Neural cell (in vitro differentiated cells): Measurements from ENCODE around the gene KMT2D. TPM values are rescaled to one million over a fixed set of nuclear protein-coding genes. Genes with fewer than 3 reads are reported as not detected.

ENCODE experiments used
- H2AFZ ChIP-seq: fragments of 200-600, 300-800 bp; sonication (generic), shearing (Covaris generic); 2 replicates; pipeline ENCODE4 v1.6.0; 2014; ENCODE audit warnings: low read depth, mild to moderate bottlenecking, antibody characterized with exemption, low read length, moderate library complexity
- H3F3A ChIP-seq: fragments of 200-600 bp; shearing (Covaris generic); 2 replicates; pipeline ENCODE4 v1.6.1; 2016; ENCODE audit warnings: mild to moderate bottlenecking, moderate library complexity, mixed read lengths, antibody characterized with exemption, low read length; ENCODE audit not compliant: insufficient read depth, poor library complexity, severe bottlenecking
- H3K27ac ChIP-seq: fragments of 200-600, 300-800 bp; sonication (generic), shearing (Covaris generic); 2 replicates; pipeline ENCODE4 v1.5.1; 2014; ENCODE audit warnings: mild to moderate bottlenecking, low read length, moderate library complexity
- H3K27me3 ChIP-seq: fragments of 300-800, 200-600 bp; sonication (generic), shearing (Covaris generic); 2 replicates; pipeline ENCODE4 v1.6.0; 2014; ENCODE audit warnings: mild to moderate bottlenecking, low read depth, low read length, moderate library complexity; ENCODE audit not compliant: insufficient read depth
- H3K36me3 ChIP-seq: fragments of 300-800, 200-600 bp; sonication (generic), shearing (Covaris generic); 2 replicates; pipeline ENCODE4 v1.5.1; 2014; ENCODE audit warnings: mild to moderate bottlenecking, antibody characterized with exemption, low read length, moderate library complexity; ENCODE audit not compliant: insufficient read depth
- H3K4me2 ChIP-seq: fragments of 300-800, 200-600 bp; sonication (generic), shearing (Covaris generic); 2 replicates; pipeline ENCODE4 v1.6.0; 2014; ENCODE audit warnings: mild to moderate bottlenecking, low read length
- H3K4me3 ChIP-seq: fragments of 300-800, 200-600 bp; sonication (generic), shearing (Covaris generic); 2 replicates; pipeline ENCODE4 v1.5.1; 2014; ENCODE audit warnings: mild to moderate bottlenecking, low read length, moderate library complexity
- H3K79me2 ChIP-seq: fragments of 200-600 bp; shearing (Covaris generic); replicated peaks from 2 replicates; pipeline ENCODE4 v1.6.0; 2014; ENCODE audit warnings: mild to moderate bottlenecking, low read length, moderate library complexity; ENCODE audit not compliant: insufficient read depth
- H3K9ac ChIP-seq: fragments of 300-800, 200-600 bp; sonication (generic), shearing (Covaris generic); 2 replicates; pipeline ENCODE4 v1.6.1; 2016; ENCODE audit warnings: mild to moderate bottlenecking, low read length, mixed read lengths
- H3K9me2 ChIP-seq: fragments of 200-600 bp; shearing (Covaris generic); 2 replicates; pipeline ENCODE4 v1.6.1; 2016; ENCODE audit warnings: mild to moderate bottlenecking, low read length, mixed read lengths; ENCODE audit not compliant: insufficient read depth
- H3K9me3 ChIP-seq: fragments of 200-600, 300-800 bp; sonication (generic), shearing (Covaris generic); 2 replicates; pipeline ENCODE4 v1.6.1; 2016; ENCODE audit warnings: mild to moderate bottlenecking, mixed run types, low read length, moderate library complexity, mixed read lengths
- H4K20me1 ChIP-seq: fragments of 200-600 bp; shearing (Covaris generic); 2 replicates; pipeline ENCODE4 v1.6.1; 2016; ENCODE audit warnings: mild to moderate bottlenecking, mixed run types; ENCODE audit not compliant: insufficient read depth
- EP300 ChIP-seq: fragments of 450-650 bp; conservative IDR thresholded peaks from 2 replicates; pipeline ENCODE4 v1.6.1; 2014; ENCODE audit warnings: antibody characterized with exemption, mild to moderate bottlenecking, moderate library complexity; ENCODE audit not compliant: poor library complexity, severe bottlenecking
- EZH2 ChIP-seq: fragments of 200-600, 300-800 bp; shearing (Covaris generic), sonication (generic); IDR thresholded peaks from 2 replicates; pipeline ENCODE4 v1.6.1; 2014; ENCODE audit warnings: antibody characterized with exemption, low read length, borderline replicate concordance, mild to moderate bottlenecking; ENCODE audit not compliant: insufficient read depth, poor library complexity, severe bottlenecking
- MXI1 ChIP-seq: fragments of 450-650 bp; conservative IDR thresholded peaks from 2 replicates; pipeline ENCODE4 v1.6.1; 2014; ENCODE audit warnings: antibody characterized with exemption, mild to moderate bottlenecking; ENCODE audit not compliant: poor library complexity, severe bottlenecking
- POLR2AphosphoS5 ChIP-seq: IDR thresholded peaks from 2 replicates; pipeline ENCODE4 v1.6.1; 2012
- SMC3 ChIP-seq: fragments of 450-650 bp; conservative IDR thresholded peaks from 2 replicates; pipeline ENCODE4 v1.6.1; 2014; ENCODE audit warnings: antibody characterized with exemption, mild to moderate bottlenecking, moderate library complexity; ENCODE audit not compliant: poor library complexity
- polyA plus RNA-seq: library from polyadenylated mRNA; depleted of rRNA; stranded (reverse); fragments of >200 nt; gene quantifications from 2 replicates; pipeline ENCODE4 v1.2.3, GENCODE V29; 2014
- TF ChIP-seq, protein P1 (sequence below): fragments of 450-650 bp; IDR thresholded peaks from 2 replicates; pipeline ENCODE4 v1.5.1; 2014; ENCODE audit warnings: antibody characterized with exemption, mild to moderate bottlenecking, moderate library complexity; ENCODE audit not compliant: poor library complexity, severe bottlenecking
- TF ChIP-seq, protein P2 (sequence below): IDR thresholded peaks from 2 replicates; pipeline ENCODE4 v1.6.1; 2012; ENCODE audit warnings: borderline replicate concordance

KMT2D gene
- polyA plus RNA-seq, 1 donor from 2014 or later: 15.8 TPM

DNA sequence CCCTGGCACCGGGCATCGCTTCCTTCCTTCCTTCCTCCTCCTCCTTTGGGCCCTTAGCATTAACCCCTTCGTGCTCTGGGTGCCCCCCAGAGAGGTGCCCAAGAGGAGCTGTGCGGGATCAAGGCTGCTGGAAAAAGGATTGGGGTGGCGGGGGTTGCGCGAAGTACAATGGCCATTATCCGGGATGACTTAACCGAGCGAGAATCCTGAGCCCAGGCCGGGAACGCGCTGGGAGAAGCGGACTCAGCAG, 31.2 kb upstream of the KMT2D start:
- no peaks in the 10 kb centered on the region for H3F3A ChIP-seq
- peak overlapping the region; percentile 72 for H3K4me3 ChIP-seq
- no peak overlapping the region for H2AFZ ChIP-seq
- H3K27ac ChIP-seq: no peak overlapping the region
- no peaks in the 10 kb centered on the region for H3K36me3 ChIP-seq
- no peaks in the 10 kb centered on the region for H4K20me1 ChIP-seq
- peak overlapping the region; percentile 76 for H3K4me2 ChIP-seq
- no peak for TF ChIP-seq SMC3
- TF ChIP-seq POLR2AphosphoS5: no peak
- H3K9me2 ChIP-seq: no peaks in the 10 kb centered on the region
- H3K9me3 ChIP-seq: no peaks in the 10 kb centered on the region
- H3K79me2 ChIP-seq: no peaks in the 10 kb centered on the region
- H3K27me3 ChIP-seq: peaks cover 73% of the 10 kb centered on the region
- peak overlapping the region; percentile 64 for H3K9ac ChIP-seq

GRCh38 chr12:49091056-49091835, 30.7 kb upstream of the KMT2D start:
- no peaks in the 10 kb centered on the region for H3F3A ChIP-seq
- H3K4me3 ChIP-seq: peak overlapping the region; percentile 72
- H3K27ac ChIP-seq: no peak overlapping the region
- peaks cover 78% of the 10 kb centered on the region for H3K27me3 ChIP-seq
- no peak overlapping the region for H2AFZ ChIP-seq
- H3K9ac ChIP-seq: peak overlapping the region; percentile 64
- no peaks in the 10 kb centered on the region for H3K36me3 ChIP-seq
- no peaks in the 10 kb centered on the region for H3K79me2 ChIP-seq
- H3K4me2 ChIP-seq: no peak overlapping the region
- no peaks in the 10 kb centered on the region for H4K20me1 ChIP-seq
- H3K9me3 ChIP-seq: no peaks in the 10 kb centered on the region
- H3K9me2 ChIP-seq: no peaks in the 10 kb centered on the region
- no peak for TF ChIP-seq MXI1
- TF ChIP-seq POLR2AphosphoS5: peak; percentile 6

DNA sequence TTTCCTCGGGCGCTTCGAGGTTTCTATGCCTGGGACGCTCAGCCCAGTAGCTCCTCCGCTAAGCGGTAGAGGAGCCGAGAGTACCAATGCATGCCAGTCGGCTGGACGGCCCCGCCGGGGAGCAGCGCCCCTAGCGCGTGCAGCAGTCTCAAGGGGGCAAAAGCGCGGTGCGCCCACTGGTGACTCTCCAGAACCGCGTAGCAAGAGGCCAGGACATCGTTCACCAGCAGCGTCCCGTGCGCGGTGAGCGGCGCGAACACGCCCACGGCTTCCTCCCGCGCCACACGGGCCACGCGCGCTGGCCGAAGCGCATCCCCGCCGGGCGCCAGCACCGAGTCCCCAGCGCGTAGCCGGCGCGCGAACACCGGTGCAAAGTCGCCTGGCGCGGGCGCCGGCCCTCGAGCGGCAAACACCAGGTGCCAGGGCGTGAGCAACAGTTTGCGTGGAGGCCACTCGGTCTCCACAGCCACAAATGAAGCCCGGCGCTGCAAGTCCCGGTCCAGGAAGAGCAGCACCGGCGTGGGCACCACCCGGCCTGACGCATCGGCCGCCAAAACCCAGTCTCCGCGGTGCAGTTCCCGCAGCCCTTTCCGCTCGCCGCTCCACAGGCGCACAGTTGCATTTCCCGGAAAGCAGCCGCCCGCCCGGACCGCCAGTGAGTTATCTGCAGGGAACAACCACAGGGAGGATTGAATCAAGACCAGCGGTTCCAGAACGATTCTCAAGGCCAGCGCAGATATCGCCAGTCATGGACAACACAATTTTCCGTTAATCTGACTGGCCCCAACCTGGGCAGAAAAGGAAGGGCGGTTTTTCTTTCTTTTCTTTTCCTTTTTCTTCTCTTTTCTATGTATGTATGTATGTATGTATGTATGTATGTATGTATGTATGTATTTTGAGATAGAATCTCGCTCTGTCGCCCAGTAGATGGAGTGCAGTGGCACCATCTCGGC, 29.5 kb upstream of the KMT2D start:
- H4K20me1 ChIP-seq: no peaks in the 10 kb centered on the region
- H3K36me3 ChIP-seq: no peaks in the 10 kb centered on the region
- H3K27me3 ChIP-seq: peaks cover 79% of the 10 kb centered on the region
- H3K9me3 ChIP-seq: no peaks in the 10 kb centered on the region
- peak overlapping the region; percentile 30 for H3K4me2 ChIP-seq
- peak overlapping the region; percentile 64 for H3K4me3 ChIP-seq
- H3K27ac ChIP-seq: no peak overlapping the region
- peak; percentile 53 for TF ChIP-seq POLR2AphosphoS5
- no peak for TF ChIP-seq SMC3
- TF ChIP-seq, protein P1, sequence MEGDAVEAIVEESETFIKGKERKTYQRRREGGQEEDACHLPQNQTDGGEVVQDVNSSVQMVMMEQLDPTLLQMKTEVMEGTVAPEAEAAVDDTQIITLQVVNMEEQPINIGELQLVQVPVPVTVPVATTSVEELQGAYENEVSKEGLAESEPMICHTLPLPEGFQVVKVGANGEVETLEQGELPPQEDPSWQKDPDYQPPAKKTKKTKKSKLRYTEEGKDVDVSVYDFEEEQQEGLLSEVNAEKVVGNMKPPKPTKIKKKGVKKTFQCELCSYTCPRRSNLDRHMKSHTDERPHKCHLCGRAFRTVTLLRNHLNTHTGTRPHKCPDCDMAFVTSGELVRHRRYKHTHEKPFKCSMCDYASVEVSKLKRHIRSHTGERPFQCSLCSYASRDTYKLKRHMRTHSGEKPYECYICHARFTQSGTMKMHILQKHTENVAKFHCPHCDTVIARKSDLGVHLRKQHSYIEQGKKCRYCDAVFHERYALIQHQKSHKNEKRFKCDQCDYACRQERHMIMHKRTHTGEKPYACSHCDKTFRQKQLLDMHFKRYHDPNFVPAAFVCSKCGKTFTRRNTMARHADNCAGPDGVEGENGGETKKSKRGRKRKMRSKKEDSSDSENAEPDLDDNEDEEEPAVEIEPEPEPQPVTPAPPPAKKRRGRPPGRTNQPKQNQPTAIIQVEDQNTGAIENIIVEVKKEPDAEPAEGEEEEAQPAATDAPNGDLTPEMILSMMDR: peak; percentile 48
- peak; percentile 23 for TF ChIP-seq MXI1
- H3K9ac ChIP-seq: peak overlapping the region; percentile 20
- H3K79me2 ChIP-seq: no peaks in the 10 kb centered on the region
- no peaks in the 10 kb centered on the region for H3K9me2 ChIP-seq
- no peak overlapping the region for H2AFZ ChIP-seq
- H3F3A ChIP-seq: no peaks in the 10 kb centered on the region

DNA sequence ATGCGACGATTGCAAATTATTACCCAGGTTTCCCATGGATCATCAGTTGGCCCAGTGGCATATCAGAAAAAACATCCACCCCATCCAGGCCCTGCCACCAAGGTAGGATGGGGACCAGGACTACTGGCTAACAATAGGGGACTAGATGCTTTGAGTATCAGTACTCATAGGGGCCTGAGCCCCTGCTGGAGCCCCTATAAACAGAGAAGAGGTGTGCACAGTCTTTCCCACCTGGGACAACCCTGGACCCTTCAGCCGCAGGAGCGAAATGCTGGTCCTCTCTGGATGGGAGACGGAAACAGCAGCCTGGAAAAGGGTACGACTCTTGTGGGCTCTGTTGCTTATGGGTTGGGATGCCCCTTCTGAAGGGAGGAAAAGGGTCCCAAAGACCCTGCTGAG, 28.3 kb upstream of the KMT2D start:
- Histone ChIP-seq H3K27me3 (peaks cover 67% of the 10 kb centered on the region), H3K9me2 (no peaks in the 10 kb centered on the region), H3K4me3 (no peak overlapping the region), H4K20me1 (no peaks in the 10 kb centered on the region), H2AFZ (no peak overlapping the region), H3K9ac (no peak overlapping the region), H3K4me2 (no peak overlapping the region), H3K79me2 (no peaks in the 10 kb centered on the region), H3F3A (no peaks in the 10 kb centered on the region), H3K9me3 (no peaks in the 10 kb centered on the region), H3K36me3 (no peaks in the 10 kb centered on the region), H3K27ac (no peak overlapping the region)
- TF ChIP-seq MXI1: no peak
- TF ChIP-seq EZH2: no peak
- no peak for TF ChIP-seq EP300
- TF ChIP-seq POLR2AphosphoS5: no peak
- TF ChIP-seq SMC3: no peak
- TF ChIP-seq, protein P2, sequence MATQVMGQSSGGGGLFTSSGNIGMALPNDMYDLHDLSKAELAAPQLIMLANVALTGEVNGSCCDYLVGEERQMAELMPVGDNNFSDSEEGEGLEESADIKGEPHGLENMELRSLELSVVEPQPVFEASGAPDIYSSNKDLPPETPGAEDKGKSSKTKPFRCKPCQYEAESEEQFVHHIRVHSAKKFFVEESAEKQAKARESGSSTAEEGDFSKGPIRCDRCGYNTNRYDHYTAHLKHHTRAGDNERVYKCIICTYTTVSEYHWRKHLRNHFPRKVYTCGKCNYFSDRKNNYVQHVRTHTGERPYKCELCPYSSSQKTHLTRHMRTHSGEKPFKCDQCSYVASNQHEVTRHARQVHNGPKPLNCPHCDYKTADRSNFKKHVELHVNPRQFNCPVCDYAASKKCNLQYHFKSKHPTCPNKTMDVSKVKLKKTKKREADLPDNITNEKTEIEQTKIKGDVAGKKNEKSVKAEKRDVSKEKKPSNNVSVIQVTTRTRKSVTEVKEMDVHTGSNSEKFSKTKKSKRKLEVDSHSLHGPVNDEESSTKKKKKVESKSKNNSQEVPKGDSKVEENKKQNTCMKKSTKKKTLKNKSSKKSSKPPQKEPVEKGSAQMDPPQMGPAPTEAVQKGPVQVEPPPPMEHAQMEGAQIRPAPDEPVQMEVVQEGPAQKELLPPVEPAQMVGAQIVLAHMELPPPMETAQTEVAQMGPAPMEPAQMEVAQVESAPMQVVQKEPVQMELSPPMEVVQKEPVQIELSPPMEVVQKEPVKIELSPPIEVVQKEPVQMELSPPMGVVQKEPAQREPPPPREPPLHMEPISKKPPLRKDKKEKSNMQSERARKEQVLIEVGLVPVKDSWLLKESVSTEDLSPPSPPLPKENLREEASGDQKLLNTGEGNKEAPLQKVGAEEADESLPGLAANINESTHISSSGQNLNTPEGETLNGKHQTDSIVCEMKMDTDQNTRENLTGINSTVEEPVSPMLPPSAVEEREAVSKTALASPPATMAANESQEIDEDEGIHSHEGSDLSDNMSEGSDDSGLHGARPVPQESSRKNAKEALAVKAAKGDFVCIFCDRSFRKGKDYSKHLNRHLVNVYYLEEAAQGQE: no peak
- TF ChIP-seq, protein P1: no peak
